GM11168 (cell line): ENCODE data around the gene BLTP3B.
"Not testable (repeated sequence)": the region's sequence is repeated elsewhere in the genome, so short reads cannot be mapped to it uniquely, and the experiment has no call there.

Experiments
- in situ Hi-C: fragments of 300-500 bp; cut with MboI; formaldehyde crosslinking; loops from one replicate; pipeline ENCODE4 v1.12.0; 2022; ENCODE audit warnings: low sequenced_read_pairs; ENCODE audit not compliant: unreplicated experiment

Gene BLTP3B

GRCh38 chr12:100142851-100143559, at the start of gene BLTP3B:
Gene BLTP3B (minus strand): TSS chr12:100142874. CDS start chr12:100142635, 239 bp downstream.
- in situ Hi-C loops = no loop called here

GRCh38 chr12:100189636-100190394, 47.1 kb upstream of the BLTP3B start:
- in situ Hi-C loops = no loop called here

- in situ Hi-C loops = not testable (repeated sequence)
Measured at GRCh38 chr12:100188888-100189635, 46.4 kb upstream of the BLTP3B start.

GRCh38 chr12:100187857-100188519, 45.3 kb upstream of the BLTP3B start:
- in situ Hi-C loops = no loop called here

GRCh38 chr12:100187068-100187467, 44.4 kb upstream of the BLTP3B start:
- in situ Hi-C loops = no loop called here

- in situ Hi-C loops = no loop called here
Measured at GRCh38 chr12:100186071-100186470, 43.4 kb upstream of the BLTP3B start.

GRCh38 chr12:100185361-100185894, 42.8 kb upstream of the BLTP3B start:
- in situ Hi-C loops = no loop called here

GRCh38 chr12:100184549-100185145, 42.0 kb upstream of the BLTP3B start:
- in situ Hi-C loops = no loop called here

- in situ Hi-C loops = no loop called here
Measured at GRCh38 chr12:100179252-100179651, 36.6 kb upstream of the BLTP3B start.

GRCh38 chr12:100176493-100176892, 33.8 kb upstream of the BLTP3B start:
- in situ Hi-C loops = not testable (repeated sequence)

GRCh38 chr12:100174495-100174894, 31.8 kb upstream of the BLTP3B start:
- in situ Hi-C loops = no loop called here

GRCh38 chr12:100173111-100173510, 30.4 kb upstream of the BLTP3B start:
- in situ Hi-C loops = no loop called here

GRCh38 chr12:100171248-100171647, 28.6 kb upstream of the BLTP3B start:
- in situ Hi-C loops = no loop called here

- in situ Hi-C loops = no loop called here
Measured at GRCh38 chr12:100170313-100170858, 27.7 kb upstream of the BLTP3B start.

GRCh38 chr12:100169345-100169744, 26.7 kb upstream of the BLTP3B start:
- in situ Hi-C loops = no loop called here

- in situ Hi-C loops = no loop called here
Measured at GRCh38 chr12:100168562-100168961, 25.9 kb upstream of the BLTP3B start.

GRCh38 chr12:100166232-100166631, 23.6 kb upstream of the BLTP3B start:
- in situ Hi-C loops = no loop called here

- in situ Hi-C loops = no loop called here
Measured at GRCh38 chr12:100165356-100165755, 22.7 kb upstream of the BLTP3B start.

- in situ Hi-C loops = no loop called here
Measured at GRCh38 chr12:100164153-100164704, 21.6 kb upstream of the BLTP3B start.
